ENCODE results near the gene NPHP3.

The NPHP3 gene

DNA sequence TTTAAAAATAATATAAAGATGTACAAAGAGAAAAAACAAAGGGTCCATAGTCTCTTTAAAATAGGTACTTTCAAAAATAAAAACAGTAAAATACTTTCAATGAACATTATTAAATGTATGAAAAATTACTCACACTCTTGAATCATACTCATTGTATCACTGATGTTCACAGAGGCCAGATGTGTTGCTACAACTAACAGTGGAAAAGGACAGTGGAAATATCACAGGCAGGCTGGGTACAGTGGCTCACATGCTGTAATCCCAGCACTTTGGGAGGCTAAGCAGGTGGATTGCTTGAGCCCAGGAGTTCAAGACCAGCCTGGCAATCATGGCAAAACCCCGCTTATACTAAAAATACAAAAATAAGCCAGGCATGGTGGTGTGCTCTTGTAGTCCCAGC lies 26.8 kb downstream of the NPHP3 start:
- DNase-seq (ENCODE audit: low read depth), result no peak

DNA sequence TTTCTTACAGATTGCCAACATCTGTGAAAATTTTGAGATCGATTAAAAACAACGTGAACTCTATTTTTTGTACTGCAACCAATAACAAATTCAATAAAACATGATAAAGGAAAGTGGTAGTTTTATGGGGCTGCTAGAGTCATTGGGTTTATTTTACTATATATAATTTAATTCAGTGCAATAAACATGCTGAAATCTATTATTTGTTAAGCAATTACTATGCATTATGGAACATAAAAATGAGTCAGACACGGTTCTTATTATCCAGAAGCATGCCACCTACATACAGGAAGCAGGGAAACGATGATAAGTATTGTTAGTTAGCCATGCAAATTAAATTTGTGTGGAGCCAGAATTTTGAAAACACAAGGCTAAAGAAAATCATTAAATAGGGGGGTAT lies 27.2 kb downstream of the NPHP3 start:
- DNase-seq (ENCODE audit: low read depth), result no peak

DNA sequence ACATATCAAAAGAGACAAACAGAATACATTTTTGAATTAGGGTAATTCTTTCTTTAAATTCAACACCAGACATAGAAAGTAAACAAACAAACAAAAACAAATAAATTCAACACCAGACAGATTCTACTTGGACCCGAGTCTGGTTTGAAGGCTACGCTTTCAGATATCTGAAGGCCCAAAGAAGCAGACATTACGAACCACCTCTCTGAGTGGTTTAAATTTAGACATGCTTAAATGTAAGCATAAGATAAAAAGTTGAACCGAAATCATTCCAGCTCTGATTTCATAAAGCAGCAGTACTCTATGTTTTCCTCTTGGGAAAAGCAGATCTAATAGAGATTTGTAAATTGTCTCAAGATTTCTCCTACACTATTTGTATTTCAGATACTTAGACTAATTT lies 32.2 kb downstream of the NPHP3 start:
- no peak for DNase-seq (ENCODE audit: low read depth)

DNA sequence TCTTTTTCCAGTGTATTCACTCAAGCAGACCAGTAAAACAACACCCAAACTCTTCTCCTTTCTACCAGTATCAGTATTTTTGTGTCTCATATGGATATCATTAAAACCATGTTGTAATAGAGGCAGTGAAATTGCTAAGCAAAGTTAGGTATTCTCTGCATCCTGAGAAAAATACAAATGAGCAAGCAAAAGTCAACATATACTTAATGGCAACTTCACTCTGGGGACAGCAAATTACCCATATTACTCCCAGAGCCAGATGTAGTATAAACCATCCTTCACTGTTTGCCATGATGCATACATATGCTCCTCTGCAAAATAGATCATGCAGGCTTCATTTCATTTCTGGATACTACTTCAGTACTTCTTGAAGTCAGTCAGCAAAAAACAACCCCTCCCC lies 40.0 kb downstream of the NPHP3 start:
- no peak for DNase-seq (ENCODE audit: low read depth)

DNA sequence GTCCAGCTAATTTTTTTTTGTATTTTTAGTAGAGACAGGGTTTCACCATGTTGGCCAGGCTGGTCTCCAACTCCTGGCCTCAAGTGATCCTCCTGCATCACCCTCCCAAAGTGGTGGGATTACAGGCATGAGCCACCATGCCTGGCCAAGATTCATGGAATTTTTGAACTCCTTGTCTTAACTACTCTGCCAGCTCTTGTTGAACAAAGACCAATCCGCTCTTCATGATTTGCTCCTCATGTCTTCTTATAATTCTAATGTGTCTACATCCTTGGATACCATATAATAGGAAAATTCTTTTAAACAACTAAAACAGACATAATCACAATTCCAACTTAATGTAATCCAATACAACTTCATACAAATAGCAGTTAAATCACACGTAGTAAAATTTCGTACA lies 40.8 kb downstream of the NPHP3 start:
- no peak for DNase-seq (ENCODE audit: low read depth)

DNA sequence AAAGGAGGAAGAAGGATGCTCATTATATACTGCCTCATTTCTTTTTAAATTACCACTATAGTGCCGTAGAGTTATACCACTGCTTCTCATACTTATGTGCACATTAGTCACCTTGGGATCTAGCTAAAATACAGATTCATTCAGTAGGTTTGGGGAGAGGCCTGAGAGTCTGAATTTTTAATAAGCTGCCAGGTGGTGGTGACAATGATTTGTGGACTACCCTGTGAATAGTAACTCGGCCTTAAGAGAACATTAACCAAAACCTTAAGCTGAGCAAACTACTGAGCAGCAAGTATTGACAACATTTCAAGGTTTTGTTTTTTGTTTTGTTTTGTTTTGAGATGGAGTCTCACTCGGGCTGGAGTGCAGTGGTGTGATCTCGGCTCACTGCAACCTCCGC lies 42.3 kb downstream of the NPHP3 start:
- no peak for DNase-seq (ENCODE audit: low read depth)

DNA sequence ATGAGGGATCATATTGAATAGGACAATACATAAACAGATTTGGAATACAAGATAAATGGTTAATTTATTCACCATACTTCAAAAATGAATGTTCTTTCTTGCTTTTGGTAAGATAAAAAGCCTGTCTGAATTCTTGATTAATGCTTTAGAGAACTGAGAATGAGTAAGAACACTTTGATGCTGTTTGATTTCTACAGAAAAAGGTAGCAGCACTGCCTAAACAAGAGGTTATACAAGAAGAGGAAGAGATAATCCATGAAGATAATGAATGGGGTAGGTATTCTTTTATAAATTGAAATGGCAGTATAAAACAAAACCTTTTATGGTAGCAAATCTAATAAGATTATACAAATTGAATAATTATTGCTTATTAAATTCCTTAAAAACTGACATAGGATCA lies 46.8 kb downstream of the NPHP3 start:
- DNase-seq (ENCODE audit: low read depth), result no peak

DNA sequence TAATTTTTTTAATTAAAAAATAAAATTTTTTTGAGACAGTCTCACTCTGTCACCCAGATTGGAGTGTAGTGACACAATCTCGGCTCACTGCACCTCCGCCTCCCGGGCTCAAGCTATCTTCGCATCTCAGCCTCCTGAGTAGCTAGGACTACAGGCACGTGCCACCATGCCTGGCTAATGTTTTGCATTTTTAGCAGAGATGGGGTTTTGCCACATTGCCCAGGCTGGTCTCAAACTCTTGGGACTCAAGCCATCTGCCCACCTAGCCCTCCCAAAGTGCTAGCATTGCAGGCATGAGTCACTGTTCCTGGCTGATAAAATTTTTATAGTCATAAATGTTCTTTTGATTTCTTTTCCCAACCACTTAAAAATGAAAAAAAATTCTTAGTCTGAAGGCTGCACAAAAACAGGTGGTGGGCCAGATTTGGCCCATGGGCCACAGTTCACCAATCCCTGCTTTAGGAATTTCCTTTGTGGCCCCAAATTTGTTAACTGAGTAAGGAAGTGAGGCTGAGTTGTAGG lies 52.9 kb downstream of the NPHP3 start:
- DNase-seq (ENCODE audit: low read depth), result no peak

DNA sequence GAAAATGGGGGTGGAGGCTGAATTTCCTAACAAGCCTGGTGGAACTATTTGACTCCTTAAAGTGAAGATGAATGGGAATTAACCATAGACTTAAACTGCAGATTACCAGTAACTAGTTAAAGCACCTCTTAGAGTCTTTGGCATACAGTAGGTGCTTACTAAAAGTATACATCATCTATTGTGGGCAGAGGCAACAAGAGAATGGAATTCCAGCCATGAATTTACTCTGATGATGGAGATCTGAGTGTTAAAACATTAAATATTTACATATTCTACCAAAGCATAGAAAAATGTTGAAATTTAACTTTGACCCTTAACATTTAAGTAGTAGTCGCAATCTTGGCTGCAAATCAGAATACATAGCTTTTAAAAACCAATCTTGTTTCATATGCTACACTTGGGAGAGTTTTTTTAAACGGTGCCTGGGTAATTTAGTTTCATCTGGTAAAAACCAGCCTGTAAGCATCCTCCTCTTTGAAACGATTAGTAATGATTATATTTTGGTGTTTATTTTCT lies 56.9 kb downstream of the NPHP3 start:
- DNase-seq (ENCODE audit: low read depth), result no peak

DNA sequence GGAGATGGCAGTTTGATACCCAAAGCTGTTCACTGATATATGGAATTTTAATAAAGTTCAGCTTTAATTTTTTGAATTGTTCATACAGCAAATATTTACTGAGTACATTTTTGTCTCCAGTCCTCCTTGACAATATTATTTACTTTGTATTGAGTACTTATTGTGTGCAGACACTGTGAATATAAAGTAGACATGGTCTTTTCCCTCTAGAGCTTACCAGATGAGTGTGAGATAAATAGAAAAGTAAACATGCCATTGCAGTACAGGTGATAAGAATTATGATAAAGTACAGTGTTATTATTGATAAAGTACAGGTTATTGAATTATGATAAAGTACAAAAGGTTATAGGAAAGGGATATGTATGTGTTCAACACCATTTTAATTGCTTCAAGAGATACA lies 60.0 kb downstream of the NPHP3 start:
- no peak for DNase-seq (ENCODE audit: low read depth)

DNA sequence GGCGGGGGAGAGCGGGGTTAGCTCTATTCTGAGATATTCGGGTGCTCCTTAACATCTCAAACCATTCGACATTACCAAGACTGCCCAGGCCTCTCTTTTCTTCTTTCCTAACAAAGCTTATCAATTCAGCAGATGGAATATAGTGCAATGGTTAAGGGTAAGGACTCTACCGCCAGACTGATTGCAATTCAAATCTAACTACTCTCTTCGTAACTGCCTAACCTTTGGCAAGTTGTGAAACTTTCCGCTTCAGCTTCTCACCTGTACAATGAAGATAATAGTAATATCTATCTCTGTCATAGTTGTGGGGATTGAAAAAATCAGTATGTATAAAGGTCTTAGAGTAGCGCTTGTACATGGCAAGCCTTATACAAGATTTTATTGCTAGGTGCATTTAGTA lies 61.1 kb downstream of the NPHP3 start:
- no peak for DNase-seq (ENCODE audit: low read depth)

DNA sequence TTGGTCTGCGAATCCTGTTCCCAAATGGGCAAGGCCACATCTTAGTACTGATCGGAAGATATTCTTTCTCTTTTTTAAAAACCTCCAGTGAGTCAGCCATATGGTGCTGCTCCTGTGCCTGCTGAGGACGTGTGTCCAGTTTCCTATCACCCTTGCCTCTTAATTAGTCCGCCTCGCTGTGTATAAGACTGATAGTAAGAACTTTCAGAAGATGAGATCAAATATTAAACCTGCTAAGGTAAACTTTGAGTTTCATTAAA lies 61.5 kb downstream of the NPHP3 start:
- DNase-seq (ENCODE audit: low read depth), result no peak

DNA sequence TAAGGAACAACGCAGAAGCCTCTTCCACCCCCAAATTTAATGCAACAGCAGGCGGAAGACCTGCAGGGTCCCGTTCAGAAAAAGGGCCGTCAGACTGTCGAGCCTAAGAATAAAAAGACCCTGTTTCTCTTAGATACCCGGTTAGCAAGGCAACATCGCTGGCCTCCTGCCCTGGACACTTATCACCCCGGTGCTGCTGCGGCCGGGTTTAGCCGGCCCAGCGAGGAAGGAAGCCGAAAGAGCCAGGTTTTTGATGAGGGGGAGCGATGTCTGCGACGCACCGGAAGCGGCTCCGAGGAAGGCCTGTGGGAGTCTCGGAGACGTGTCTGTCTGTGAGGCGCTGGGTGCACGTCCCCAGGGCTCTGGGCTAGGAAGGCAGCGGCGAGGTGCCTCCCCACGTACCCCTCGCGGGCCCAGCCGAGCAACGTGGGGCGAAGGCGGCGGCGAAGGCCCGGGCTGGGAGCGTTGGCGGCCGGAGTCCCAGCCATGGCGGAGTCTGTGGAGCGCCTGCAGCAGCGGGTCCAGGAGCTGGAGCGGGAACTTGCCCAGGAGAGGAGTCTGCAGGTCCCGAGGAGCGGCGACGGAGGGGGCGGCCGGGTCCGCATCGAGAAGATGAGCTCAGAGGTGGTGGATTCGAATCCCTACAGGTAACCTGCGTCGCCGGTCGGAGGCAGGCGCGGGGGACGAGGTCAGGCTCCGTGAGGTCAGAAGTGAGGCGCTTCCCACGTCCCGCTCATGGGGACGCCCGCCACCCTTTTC lies 62.0 kb downstream of the NPHP3 start, which contains the start of gene UBA5:
TSS of gene UBA5 (plus strand) at position 278 of the 759 bp plus-strand sequence. CDS start at position 487, 209 bp downstream.
- peak; percentile 49 for DNase-seq (ENCODE audit: low read depth)

DNA sequence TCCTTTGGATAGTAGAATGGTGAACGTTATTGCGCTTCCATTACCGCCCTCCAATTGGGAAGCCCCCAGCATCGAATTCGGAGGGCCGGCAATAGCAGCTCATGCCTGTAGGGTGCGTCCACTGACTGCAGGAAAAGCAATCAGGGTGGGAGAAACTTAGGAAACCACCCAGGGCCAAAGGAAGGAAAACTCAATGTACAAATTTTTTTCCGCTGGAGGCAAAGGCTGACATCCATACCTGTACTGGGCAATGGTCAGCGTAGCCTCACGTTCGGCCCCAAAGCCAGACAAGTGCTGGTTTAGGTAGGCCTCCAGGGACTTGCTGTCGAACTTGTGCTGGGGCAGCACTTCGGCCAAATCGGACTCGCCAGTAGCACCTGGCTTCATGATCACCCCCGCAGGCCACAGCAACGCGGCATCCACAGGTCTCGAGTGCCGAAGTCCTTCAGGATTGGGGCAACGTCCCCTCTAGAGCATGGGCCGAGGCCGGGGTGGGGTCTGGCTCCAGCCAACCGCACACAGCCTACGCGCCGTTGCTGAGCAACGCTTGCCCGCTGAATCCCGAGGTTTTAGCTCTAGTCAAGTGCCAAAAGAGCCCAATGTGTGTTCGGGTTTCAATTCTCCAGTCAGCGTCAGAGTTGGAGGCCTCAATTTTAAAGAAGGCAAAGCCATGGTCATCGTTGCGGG lies 62.7 kb downstream of the NPHP3 start, which contains the start of gene ACAD11:
TSS of gene ACAD11 (minus strand) at position 445 of the 687 bp plus-strand sequence. CDS start at position 387, 58 bp downstream.
- no peak for DNase-seq (ENCODE audit: low read depth)

DNA sequence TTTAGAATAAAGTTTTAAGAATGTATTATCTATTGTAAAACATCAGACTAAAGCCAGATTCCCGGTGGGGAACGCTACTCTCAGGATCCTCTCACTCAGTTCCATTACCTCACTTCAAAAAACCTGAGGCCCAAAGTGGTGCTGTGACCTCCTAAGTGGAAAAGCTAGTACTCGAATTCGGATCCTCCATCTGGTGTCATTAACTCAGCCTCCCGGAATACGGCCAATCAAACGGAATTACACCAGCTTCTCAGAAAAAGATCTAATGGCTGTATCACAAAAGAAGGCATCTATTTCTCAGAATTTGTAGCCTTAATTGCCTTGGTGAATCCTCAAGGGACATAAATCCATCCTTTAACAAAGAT lies 63.2 kb downstream of the NPHP3 start:
- no peak for DNase-seq (ENCODE audit: low read depth)

DNA sequence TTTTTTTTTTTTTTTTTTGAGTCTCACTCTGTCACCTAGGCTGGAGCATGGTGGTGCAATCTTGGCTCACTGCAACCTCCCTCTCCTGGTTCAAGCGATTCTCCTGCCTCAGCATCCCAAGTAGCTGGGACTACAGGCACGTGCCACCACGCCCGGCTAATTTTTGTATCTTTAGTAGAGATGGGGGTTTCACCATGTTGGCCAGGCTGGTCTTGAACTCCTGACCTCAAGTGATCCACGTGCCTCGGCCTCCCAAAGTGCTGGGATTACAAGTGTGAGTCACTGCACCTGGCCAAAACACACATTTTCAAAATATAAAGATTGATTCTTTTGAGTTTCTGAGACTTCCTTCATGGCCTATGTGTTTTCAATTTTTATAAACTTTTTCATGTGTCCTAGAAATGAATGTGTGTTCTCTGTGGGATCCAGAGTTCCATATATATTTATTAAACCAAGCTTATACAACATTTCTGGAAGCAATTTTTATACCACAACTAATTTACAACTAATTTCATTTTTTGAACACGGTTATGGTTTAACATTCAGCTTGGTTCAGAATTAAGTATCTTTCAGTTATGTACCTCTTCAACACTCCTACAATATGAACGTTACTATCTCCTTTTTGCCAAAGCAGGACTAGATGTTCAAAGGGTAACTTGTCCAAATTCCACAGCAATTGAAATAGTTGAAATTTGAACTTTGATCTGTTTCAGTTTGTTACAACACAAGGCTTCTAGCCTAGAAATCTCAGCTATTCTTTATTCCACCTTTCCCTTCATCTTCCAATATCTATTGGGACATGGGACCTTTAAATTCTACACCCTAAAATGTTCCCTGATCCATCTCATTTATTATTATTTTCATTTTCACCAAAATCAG lies 64.1 kb downstream of the NPHP3 start:
- no peak for DNase-seq (ENCODE audit: low read depth)

DNA sequence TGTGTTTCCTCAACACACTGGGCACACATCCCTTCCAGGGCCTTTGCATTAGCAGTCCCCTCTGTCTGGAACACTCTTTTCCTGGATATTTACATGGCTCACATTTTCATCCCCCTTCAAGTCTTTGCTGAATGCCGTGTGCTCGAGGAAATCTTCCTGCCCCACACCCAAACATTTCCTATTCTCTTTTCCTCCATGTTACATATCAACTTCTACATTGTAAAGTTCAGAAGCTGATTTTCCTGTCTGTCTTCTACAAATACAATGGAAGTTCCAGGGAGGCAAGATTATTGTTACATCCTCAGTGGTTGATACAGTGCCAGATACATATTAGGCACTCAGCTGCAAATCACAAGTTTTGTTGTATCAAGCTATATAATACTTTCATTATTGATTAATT lies 66.7 kb downstream of the NPHP3 start:
- DNase-seq (ENCODE audit: low read depth), result no peak

DNA sequence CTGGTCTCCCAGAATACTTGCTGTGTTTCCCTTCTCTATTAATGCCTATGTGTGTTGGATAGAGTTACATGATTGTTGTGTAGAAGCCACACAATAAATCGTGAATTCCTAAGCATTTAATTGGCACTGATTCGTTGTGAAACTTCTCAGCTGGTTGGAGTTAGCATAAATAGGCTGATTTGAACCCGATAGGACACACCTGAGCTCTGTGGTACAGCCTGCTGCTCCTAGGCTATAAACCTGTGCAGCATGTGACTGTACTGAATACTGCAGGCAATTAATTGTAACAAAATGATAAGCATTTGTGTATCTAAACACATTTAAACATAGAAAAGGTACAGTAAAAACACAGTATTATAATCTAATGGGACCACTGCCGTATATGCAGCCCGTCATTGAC lies 67.5 kb downstream of the NPHP3 start:
- DNase-seq (ENCODE audit: low read depth), result no peak

DNA sequence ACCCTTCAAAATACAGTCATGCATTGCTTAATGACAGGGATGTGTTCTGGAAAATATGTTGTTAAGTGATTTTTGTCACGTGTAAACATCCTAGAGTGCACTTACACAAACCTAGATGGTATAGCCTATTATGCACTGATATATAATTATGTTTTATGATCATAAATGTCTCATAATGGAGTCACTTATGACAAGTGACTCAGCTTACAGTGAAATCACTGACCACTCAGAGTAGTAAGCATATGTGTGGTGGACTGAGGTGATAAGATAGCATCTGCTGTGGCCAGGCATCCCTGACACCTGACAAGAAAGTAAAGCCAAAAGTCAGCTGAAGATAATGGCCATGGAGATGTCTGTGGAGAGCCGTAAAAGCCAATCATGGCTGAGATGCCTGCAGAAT lies 68.0 kb downstream of the NPHP3 start:
- DNase-seq (ENCODE audit: low read depth), result no peak

DNA sequence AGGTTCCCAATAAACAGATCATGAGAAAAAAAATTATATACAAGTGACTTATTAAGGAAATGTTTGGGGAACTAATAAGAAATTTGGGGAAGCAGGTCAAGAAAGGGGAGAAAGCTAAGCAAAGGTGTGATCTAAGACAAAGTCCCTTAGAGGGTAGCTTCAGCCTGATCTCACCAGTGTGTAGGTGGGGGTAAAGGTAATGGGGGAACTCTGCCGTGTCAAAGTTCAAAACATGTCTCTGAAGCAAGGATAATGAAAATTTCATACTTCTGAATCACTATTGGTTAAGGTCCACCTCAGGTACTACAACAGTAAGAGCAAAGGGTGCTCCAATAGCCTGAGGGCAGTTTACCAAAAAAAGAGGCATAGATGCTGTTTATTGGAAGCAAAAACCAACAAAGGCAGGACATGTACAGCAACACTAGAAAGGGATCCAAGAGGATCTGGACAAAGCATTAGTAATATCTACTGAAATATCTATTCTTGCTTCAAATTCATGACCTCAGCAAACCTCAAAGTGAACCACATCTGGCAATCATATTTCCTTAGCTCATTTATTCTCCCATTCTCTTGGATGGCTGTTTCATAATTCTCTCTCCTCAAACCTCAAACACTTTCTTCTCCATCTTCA lies 69.5 kb downstream of the NPHP3 start:
- no peak for DNase-seq (ENCODE audit: low read depth)

DNA sequence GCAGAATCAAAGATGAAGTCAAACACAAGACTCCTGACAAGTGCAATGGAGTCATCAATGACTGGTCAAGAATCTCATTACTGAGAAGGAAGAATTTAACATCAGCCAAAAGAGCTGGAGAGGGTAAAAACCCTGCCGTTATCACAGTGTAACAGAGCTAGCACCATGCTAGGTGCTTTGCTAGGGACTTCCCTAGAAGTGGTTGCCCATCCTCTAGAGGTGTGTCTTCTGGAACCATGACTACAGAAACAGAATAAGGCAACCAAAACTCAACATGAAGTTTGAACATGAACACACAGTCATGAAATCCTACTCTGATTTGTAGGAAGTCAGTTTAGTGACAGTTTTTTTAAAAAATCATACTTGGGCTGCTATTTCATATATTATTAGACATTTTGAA lies 72.1 kb downstream of the NPHP3 start:
- DNase-seq (ENCODE audit: low read depth), result no peak

DNA sequence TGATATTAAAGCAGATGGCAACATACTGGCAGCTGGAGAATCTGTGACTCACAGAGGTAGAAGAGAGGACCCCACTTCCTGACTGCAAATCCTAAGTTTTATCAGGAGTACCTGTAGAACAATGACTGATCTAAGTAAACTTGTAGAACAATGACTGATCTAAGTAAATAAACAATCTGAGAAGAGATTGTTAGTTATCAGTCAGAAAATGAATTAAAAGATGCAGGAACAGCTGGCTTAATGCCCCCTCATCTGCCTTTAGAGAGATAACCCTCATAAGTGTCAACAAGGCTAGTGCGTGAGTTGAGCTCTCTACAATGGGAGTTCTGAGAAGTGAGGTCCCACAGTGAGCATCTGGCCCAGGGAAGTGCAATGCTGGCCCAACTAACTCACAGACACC lies 77.2 kb downstream of the NPHP3 start:
- DNase-seq (ENCODE audit: low read depth), result no peak
